ENCODE measurements around the gene TEKT4. TPM values are rescaled to one million over a fixed set of nuclear protein-coding genes. Genes with fewer than 3 reads are reported as not detected.

The TEKT4 gene
- total RNA-seq, 3 donors from 2014 or later (not counting 1 experiment from before 2014, with no cell fraction given) = not detected

DNA sequence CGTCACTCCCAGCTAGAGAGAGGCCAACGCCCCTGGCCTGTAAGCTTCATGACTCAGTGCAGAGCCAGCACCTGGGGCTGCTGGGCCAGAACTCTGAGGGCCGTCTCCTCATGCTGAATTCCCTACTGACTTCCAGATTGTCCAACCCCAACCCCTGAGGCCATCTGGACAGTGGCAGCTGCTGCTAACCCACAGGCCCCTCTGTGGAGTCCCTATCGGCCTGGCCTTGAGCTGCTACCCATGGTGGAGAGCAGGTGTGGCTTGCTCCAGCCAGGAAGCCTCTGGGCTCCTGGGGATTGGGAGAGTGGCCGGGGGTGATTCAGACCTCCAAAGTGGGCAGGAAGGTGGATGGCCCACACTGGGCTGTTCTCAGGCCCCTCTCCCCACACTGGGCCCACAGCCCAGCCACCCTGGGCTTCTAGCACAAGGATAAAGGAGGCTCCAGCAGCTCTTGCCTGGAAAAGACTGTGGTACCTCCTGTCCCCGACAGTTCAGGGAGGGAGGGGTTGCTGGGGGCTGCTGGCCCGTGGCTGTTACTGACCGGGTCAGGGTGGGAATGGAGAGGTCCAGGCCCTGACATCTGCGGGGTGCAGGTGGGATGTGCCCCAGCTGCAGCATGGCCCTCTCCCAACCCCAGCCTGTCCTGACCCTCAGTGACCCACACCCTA is 8.2 kb downstream of the TEKT4 start:
- Histone ChIP-seq H3K4me1 (ENCODE audit: control insufficient read depth, insufficient read depth, low read length) (no peaks in the 10 kb centered on the region), H3K36me3 (ENCODE audit: control insufficient read depth, insufficient read depth, low read length) (no peaks in the 10 kb centered on the region), H3K27me3 (ENCODE audit: control insufficient read depth, insufficient read depth, low read length) (no peaks in the 10 kb centered on the region), H3K4me3 (ENCODE audit: low read length) (no peak overlapping the region), H3K27ac (ENCODE audit: low read length) (no peak overlapping the region), H3K9me3 (ENCODE audit: control insufficient read depth, insufficient read depth, low read length) (no peaks in the 10 kb centered on the region)
- no peaks in the 10 kb centered on the region for H3K9me3 Mint-ChIP-seq
- intact Hi-C loops (cut with micrococcal nuclease) = no loop called here
- no peak overlapping the region for H3K27ac Mint-ChIP-seq
- DNase-seq (no peak), ATAC-seq (no peak)
- no peaks in the 10 kb centered on the region for H3K36me3 Mint-ChIP-seq
- no peaks in the 10 kb centered on the region for H3K27me3 Mint-ChIP-seq (ENCODE audit: low read depth in 2 of 2)
- 85% methylated on average over 9 of the region's 9 CpGs for WGBS (ENCODE audit: insufficient coverage)
- TF ChIP-seq, protein P1, sequence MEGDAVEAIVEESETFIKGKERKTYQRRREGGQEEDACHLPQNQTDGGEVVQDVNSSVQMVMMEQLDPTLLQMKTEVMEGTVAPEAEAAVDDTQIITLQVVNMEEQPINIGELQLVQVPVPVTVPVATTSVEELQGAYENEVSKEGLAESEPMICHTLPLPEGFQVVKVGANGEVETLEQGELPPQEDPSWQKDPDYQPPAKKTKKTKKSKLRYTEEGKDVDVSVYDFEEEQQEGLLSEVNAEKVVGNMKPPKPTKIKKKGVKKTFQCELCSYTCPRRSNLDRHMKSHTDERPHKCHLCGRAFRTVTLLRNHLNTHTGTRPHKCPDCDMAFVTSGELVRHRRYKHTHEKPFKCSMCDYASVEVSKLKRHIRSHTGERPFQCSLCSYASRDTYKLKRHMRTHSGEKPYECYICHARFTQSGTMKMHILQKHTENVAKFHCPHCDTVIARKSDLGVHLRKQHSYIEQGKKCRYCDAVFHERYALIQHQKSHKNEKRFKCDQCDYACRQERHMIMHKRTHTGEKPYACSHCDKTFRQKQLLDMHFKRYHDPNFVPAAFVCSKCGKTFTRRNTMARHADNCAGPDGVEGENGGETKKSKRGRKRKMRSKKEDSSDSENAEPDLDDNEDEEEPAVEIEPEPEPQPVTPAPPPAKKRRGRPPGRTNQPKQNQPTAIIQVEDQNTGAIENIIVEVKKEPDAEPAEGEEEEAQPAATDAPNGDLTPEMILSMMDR (IDR thresholded peaks at IDR 0.05) = no peak
- H3K4me3 Mint-ChIP-seq = no peak overlapping the region
- no peaks in the 10 kb centered on the region for H3K4me1 Mint-ChIP-seq

DNA sequence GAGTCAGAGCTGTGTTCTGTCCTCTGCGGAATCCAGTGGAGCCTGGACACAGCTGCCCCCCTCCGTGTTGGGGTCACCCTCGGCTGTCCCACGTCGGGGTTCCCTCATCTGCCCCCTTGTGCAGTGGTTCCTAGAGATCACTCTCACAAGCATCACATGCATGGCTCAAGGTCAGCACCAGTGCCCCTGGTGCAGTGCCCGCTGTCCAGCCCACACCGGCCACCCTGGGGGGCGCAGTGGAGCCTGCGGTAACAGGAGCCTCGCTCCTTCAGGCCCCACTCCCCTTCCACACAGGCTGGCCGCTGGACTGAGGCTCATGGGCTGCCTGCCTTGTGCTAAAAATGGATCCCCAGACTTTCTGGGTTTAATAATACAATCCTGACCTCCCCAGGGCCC is 8.8 kb downstream of the TEKT4 start:
- no peaks in the 10 kb centered on the region for H3K27me3 ChIP-seq (ENCODE audit: control insufficient read depth, insufficient read depth, low read length)
- Mint-ChIP-seq H3K36me3 (no peaks in the 10 kb centered on the region), H3K27me3 (ENCODE audit: low read depth in 2 of 2) (no peaks in the 10 kb centered on the region), H3K27ac (no peak overlapping the region), H3K4me3 (no peak overlapping the region), H3K4me1 (no peaks in the 10 kb centered on the region), H3K9me3 (peaks cover 0 to 2% of the 10 kb centered on the region in 2 donors)
- intact Hi-C loops (cut with micrococcal nuclease) = no loop called here
- H3K27ac ChIP-seq (ENCODE audit: low read length) = no peak overlapping the region
- H3K9me3 ChIP-seq (ENCODE audit: control insufficient read depth, insufficient read depth, low read length) = no peaks in the 10 kb centered on the region
- TF ChIP-seq, protein P1 (IDR thresholded peaks at IDR 0.05) = no peak
- ATAC-seq (no peak), DNase-seq (no peak)
- H3K4me3 ChIP-seq (ENCODE audit: low read length) = no peak overlapping the region
- no peaks in the 10 kb centered on the region for H3K36me3 ChIP-seq (ENCODE audit: control insufficient read depth, insufficient read depth, low read length)
- 85% methylated on average over 11 of the region's 11 CpGs for WGBS (ENCODE audit: insufficient coverage)
- H3K4me1 ChIP-seq (ENCODE audit: control insufficient read depth, insufficient read depth, low read length) = no peaks in the 10 kb centered on the region

DNA sequence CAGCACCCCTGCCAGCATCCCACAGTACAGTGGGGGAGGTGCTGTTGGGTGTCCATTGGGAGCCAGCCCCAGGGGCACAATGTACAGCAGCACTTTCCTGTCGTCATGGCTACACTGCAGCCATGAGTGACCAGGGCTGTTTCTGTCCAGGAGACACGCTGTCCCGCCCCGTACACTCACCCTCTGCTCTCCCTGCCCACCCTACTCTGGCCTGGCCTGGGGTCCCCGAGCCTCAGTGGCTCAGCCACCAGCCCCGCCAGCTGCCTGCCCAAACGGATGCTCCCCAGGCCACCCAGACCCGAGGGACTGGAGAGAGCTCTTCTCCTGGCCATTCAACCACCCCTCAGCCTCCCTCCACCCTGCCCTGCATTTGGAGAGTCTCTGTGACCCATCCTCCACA is 9.3 kb downstream of the TEKT4 start:
- no peaks in the 10 kb centered on the region for H3K27me3 ChIP-seq (ENCODE audit: control insufficient read depth, insufficient read depth, low read length)
- WGBS (ENCODE audit: insufficient coverage) = 74% methylated on average over 8 of the region's 8 CpGs
- intact Hi-C loops (cut with micrococcal nuclease) = no loop called here
- Mint-ChIP-seq H3K27ac (no peak overlapping the region), H3K4me3 (no peak overlapping the region), H3K36me3 (no peaks in the 10 kb centered on the region), H3K27me3 (ENCODE audit: low read depth in 2 of 2) (no peaks in the 10 kb centered on the region), H3K9me3 (peaks cover 0 to 2% of the 10 kb centered on the region in 2 donors), H3K4me1 (no peaks in the 10 kb centered on the region)
- H3K9me3 ChIP-seq (ENCODE audit: control insufficient read depth, insufficient read depth, low read length) = no peaks in the 10 kb centered on the region
- no peaks in the 10 kb centered on the region for H3K36me3 ChIP-seq (ENCODE audit: control insufficient read depth, insufficient read depth, low read length)
- ATAC-seq = no peak
- no peak overlapping the region for H3K4me3 ChIP-seq (ENCODE audit: low read length)
- TF ChIP-seq, protein P1 (IDR thresholded peaks at IDR 0.05) = no peak
- no peak for DNase-seq
- no peak overlapping the region for H3K27ac ChIP-seq (ENCODE audit: low read length)
- H3K4me1 ChIP-seq (ENCODE audit: control insufficient read depth, insufficient read depth, low read length) = no peaks in the 10 kb centered on the region

DNA sequence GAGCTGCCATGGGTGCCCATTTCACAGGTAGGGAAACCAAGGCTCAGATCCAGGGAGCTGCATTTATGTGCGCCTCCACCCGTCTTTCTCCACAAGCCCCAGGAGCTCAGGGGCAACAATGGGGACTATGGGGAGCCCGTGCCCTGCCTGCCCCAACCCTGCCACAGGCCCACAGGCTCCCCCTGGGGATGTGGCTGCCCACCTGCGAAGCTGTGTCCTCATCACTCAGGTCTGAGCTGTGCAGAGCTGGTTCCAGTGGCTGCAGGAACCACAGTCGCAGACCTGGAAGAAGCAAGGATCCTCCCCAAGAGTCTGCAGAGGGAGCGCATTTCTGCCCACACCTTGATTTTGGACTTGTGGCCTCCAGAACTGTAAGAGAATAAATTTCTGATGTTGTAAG is 9.8 kb downstream of the TEKT4 start:
- no peak overlapping the region for H3K4me3 ChIP-seq (ENCODE audit: low read length)
- Mint-ChIP-seq H3K27me3 (ENCODE audit: low read depth in 2 of 2) (no peaks in the 10 kb centered on the region), H3K4me1 (no peaks in the 10 kb centered on the region), H3K4me3 (no peak overlapping the region), H3K9me3 (peaks cover 0 to 2% of the 10 kb centered on the region in 2 donors), H3K36me3 (no peaks in the 10 kb centered on the region), H3K27ac (no peak overlapping the region)
- DNase-seq = no peak
- H3K27ac ChIP-seq (ENCODE audit: low read length) = no peak overlapping the region
- no peaks in the 10 kb centered on the region for H3K27me3 ChIP-seq (ENCODE audit: control insufficient read depth, insufficient read depth, low read length)
- H3K9me3 ChIP-seq (ENCODE audit: control insufficient read depth, insufficient read depth, low read length) = no peaks in the 10 kb centered on the region
- intact Hi-C loops (cut with micrococcal nuclease) = no loop called here
- no peaks in the 10 kb centered on the region for H3K36me3 ChIP-seq (ENCODE audit: control insufficient read depth, insufficient read depth, low read length)
- no peaks in the 10 kb centered on the region for H3K4me1 ChIP-seq (ENCODE audit: control insufficient read depth, insufficient read depth, low read length)
- WGBS (ENCODE audit: insufficient coverage) = 80% methylated on average over 6 of the region's 6 CpGs
- ATAC-seq = no peak
- TF ChIP-seq, protein P1 (IDR thresholded peaks at IDR 0.05) = no peak
